ENCODE measurements around the gene UCP3. TPM values are rescaled to one million over a fixed set of nuclear protein-coding genes. Genes with fewer than 3 reads are reported as not detected.

The UCP3 gene
- total and polyA plus RNA-seq, 2 donors = 0.85 to 1.2 TPM

DNA sequence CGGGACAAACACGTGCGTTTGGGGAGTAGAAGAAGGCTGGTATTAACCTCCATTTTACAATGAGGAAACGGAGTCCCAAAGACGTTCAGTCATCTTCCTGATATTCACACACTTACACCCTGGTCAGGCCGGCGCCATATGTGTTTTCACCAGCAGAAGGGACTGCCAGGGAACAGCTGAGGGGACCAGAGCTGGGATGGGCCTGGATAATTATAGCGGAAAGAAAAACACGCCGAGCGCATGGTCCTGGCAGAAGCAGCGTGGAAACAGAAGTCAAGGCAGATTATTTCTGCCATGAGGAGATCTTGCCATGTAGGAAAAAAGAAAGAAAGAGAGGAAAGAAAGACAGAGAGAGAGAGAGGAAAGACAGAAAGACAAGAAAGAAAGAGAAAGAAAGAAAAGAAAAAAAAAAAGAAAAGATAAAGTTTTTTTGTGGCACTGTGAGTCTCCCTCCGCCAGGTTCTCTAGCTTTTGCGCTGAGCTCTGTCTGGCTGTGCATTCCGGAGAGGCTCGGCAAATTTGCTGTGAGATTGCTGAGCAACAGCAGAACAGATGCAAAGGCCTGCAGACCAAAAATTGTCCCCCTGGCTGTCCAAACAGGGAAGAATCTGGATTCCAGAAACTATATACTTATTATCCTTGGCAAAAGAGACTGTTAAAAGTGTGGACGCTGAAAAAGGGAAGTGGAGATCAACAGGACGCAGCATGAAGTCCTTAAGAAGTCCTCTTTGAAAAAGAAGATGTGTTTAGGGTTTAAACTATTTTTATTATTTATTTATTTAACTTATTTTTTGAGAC lies 24.9 kb downstream of the UCP3 start:
- H3K4me1 ChIP-seq (ENCODE audit: insufficient read depth) = no peaks in the 10 kb centered on the region
- peak overlapping the region; percentile 86 for H3K27ac ChIP-seq (ENCODE audit: low read depth)
- H3K4me3 ChIP-seq (ENCODE audit: low read depth, low read length) = peak overlapping the region; percentile 57
- H3K36me3 ChIP-seq (ENCODE audit: insufficient read depth) = no peaks in the 10 kb centered on the region
- DNase-seq (ENCODE audit: extremely low spot score) = no peak
- 57% methylated on average over 18 of the region's 18 CpGs for WGBS

DNA sequence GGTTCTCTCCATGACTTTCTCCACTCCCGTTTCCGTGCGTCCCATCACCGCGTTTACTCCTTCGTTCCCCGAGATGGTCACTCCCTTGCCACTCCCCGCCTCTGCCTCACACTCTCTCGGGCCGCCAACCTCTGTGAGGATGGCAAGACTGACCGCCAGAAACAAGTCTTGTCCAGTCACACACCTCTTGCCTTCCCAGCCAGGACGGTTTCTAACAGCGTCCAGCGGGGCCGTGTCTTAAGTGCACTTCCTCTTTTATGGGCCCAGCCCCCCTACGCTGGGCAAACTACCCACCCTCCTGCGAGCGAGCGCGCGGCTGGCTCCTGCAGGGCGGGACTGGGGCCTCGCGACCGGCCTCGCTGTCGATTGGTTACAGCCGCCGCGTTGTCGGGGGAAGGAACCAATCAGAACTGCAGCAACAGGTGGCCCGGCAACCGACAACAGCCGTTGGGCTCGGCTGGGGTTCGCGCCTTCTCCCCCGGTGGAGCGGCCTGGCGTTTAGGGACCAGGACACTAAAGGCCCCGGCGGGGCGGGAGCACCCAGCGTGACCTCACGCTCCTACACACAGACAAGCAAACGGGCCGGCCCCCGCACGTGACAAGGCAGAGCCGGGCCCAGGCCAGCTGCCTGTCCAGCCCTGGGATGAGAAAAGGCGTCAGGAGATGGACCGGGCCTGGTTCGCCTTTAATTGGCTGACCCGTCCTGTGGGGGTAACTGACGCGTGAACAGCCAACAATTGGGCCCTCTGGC lies 25.7 kb downstream of the UCP3 start:
- WGBS = under 1% methylated on average over 56 of the region's 56 CpGs
- peak; percentile 82 for DNase-seq (ENCODE audit: extremely low spot score)

GRCh38 chr11:73982595-73982989 lies 26.3 kb downstream of the UCP3 start, which contains the start of gene UCP2:
Gene UCP2 (minus strand): TSS chr11:73982843. CDS start chr11:73978378, 4,465 bp downstream.
- H3K4me1 ChIP-seq (ENCODE audit: insufficient read depth) = no peaks in the 10 kb centered on the region
- H3K27ac ChIP-seq (ENCODE audit: low read depth) = peak within 1 kb of the TSS; percentile 88
- WGBS = under 1% methylated on average over 43 of the region's 43 CpGs
- peak within 1 kb of the TSS; percentile 57 for H3K4me3 ChIP-seq (ENCODE audit: low read depth, low read length)
- no peaks in the 10 kb centered on the region for H3K36me3 ChIP-seq (ENCODE audit: insufficient read depth)
- no peak for DNase-seq (ENCODE audit: extremely low spot score)

More for the DNA sequence above, 25.7 kb downstream of the UCP3 start:
- Histone ChIP-seq H3K27ac (ENCODE audit: low read depth) (peak overlapping the region; percentile 86), H3K4me3 (ENCODE audit: low read depth, low read length) (peak overlapping the region; percentile 57), H3K36me3 (ENCODE audit: insufficient read depth) (no peaks in the 10 kb centered on the region), H3K4me1 (ENCODE audit: insufficient read depth) (no peaks in the 10 kb centered on the region)

DNA sequence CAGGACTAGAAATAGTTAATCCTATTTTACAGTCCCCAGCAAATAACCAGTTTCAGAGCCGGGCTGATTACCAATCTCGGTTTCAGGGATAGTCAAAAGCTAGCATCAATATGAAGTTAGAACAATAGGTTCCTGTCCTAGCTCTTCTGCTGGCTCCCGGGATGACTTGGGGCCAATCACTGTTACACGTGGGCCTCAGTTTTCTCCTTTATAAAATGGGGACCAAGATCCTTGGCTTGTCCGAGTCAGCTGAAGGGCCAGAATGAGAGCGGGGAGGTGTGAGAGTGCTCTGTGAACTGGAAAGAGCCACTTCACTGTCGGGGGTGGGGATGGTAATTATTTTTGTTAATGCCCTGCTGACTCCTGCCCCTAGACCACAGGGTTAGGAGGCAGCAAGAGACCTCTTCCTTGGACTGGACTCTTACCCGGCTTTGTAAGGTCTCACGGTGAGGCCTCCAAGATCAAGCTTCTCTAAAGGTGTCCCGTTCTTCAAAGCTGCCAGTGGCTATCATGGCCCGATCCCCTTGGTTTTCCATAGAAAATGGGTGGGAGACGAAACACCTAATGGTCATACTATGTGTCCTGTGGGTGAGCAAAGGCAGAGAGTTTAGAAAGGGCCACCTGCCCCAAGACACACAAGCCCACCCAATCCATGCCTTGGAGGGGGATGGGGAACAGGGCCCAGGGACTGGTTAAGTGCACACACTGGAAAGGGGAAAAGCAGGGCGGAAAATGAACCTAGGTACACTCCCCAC lies 27.7 kb downstream of the UCP3 start:
- DNase-seq (ENCODE audit: extremely low spot score) = no peak
- 87% methylated on average over 13 of the region's 13 CpGs for WGBS
- no peaks in the 10 kb centered on the region for H3K36me3 ChIP-seq (ENCODE audit: insufficient read depth)
- H3K4me1 ChIP-seq (ENCODE audit: insufficient read depth) = no peaks in the 10 kb centered on the region
- no peak overlapping the region for H3K27ac ChIP-seq (ENCODE audit: low read depth)
- peak overlapping the region; percentile 57 for H3K4me3 ChIP-seq (ENCODE audit: low read depth, low read length)

DNA sequence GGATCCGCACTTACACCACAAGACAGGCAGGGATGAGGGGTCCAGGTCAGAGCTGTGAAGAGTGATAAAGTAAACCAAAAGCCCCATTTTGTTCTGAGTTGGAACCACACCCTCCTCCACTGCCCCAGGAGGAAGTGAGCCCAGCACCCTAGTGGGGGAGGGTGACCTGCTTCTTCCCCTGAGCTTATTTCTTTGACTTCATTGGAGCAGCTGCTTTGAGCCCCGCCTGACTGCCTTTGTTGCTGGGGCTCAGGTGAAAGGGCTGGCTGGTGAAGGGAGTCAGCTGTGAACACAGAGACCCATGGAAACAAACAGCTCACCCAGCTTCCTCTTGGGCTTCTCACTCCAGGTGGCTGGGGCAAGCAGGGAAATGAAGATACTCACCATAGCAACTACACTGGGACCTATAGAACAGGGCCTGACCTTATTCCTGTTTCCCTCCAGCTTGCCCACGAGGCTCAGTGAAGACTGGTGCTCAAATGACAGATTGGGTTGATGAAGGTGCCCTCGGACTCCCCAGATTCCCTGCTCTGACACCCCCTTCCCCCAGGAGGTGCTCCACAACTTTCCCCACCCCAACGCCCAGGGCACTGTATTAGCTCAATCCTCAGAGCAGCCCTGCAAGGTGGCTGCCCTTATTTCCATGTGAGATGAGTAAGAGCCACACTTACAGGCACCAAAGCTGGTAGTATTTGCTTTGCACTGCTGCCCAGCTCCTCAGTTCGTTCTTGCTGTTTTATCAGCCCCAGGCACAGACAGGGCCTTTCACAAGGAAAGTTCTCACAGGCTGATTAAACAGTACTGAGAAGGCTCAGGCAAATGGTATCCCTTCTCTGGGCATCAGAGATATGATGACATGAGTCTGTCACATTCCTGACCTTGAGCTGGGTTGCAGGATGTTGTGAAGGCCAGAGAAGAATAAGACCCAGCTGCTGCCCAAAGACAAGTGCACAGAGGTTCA lies 28.6 kb downstream of the UCP3 start:
- Histone ChIP-seq H3K36me3 (ENCODE audit: insufficient read depth) (no peaks in the 10 kb centered on the region), H3K4me1 (ENCODE audit: insufficient read depth) (no peaks in the 10 kb centered on the region), H3K27ac (ENCODE audit: low read depth) (no peak overlapping the region), H3K4me3 (ENCODE audit: low read depth, low read length) (no peak overlapping the region)
- WGBS = 75% methylated on average over 6 of the region's 6 CpGs
- peak; percentile 32 for DNase-seq (ENCODE audit: extremely low spot score)

GRCh38 chr11:73978576-73979086 lies 30.3 kb downstream of the UCP3 start:
- H3K4me1 ChIP-seq (ENCODE audit: insufficient read depth) = no peaks in the 10 kb centered on the region
- no peaks in the 10 kb centered on the region for H3K36me3 ChIP-seq (ENCODE audit: insufficient read depth)
- H3K4me3 ChIP-seq (ENCODE audit: low read depth, low read length) = no peak overlapping the region
- no peak overlapping the region for H3K27ac ChIP-seq (ENCODE audit: low read depth)
- no peak for DNase-seq (ENCODE audit: extremely low spot score)
- 94% methylated on average over 3 of the region's 3 CpGs for WGBS

DNA sequence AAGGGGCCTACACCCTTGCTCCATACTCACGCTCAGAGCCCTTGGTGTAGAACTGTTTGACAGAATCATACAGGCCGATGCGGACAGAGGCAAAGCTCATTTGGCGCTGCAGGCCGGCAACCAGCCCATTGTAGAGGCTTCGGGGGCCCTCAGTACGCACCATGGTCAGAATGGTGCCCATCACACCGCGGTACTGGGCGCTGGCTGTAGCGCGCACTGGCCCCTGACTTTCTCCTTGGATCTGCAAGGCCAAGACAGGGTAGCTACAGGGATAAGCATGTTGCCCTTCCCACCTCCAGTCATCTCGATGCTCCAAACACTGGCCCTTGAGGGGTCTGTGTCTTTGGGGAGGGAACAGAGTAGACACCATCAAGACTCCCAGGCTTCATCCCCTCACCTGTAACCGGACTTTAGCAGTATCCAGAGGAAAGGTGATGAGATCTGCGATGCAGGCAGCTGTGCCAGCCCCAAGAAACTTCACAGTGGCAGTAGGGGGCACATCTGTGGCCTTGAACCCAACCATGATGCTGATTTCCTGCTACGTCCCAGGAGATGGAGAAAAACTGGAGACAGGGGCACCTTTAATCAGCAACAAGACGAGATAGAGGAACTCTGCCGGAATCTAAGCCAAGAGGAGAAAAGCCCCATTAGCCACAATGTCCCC lies 30.9 kb downstream of the UCP3 start:
- H3K4me3 ChIP-seq (ENCODE audit: low read depth, low read length) = no peak overlapping the region
- no peaks in the 10 kb centered on the region for H3K36me3 ChIP-seq (ENCODE audit: insufficient read depth)
- H3K4me1 ChIP-seq (ENCODE audit: insufficient read depth) = no peaks in the 10 kb centered on the region
- WGBS = 96% methylated on average over 18 of the region's 18 CpGs
- DNase-seq (ENCODE audit: extremely low spot score) = no peak
- no peak overlapping the region for H3K27ac ChIP-seq (ENCODE audit: low read depth)

DNA sequence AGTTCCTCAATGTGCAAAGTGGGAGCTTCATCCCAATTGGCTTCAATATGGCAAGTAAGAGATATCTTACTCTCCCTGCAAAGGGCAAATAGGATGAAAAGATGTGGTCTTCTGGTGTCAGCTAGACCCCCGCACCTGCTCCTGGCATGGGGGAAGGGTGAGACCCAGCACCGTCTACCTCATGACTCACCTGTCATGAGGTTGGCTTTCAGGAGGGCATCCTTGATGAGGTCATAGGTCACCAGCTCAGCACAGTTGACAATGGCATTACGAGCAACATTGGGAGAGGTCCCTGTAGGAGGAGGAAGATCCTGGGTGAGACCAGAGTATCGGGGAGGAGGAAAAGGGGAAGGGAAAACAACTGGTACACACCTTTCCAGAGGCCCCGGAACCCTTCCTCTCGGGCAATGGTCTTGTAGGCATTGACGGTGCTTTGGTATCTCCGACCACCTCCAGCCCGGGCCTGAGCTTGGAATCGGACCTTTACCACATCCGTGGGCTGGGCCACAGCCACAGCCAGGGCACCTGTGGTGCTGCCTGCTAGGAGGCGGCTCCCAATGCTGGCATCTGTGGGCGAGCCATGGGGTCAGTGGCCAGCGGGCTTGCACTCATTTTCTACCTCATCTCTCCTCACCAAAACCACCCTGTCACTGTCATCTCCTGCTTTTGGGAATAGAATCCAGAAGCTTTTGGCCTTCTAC lies 32.3 kb downstream of the UCP3 start:
- WGBS = 95% methylated on average over 14 of the region's 14 CpGs
- DNase-seq (ENCODE audit: extremely low spot score) = no peak
- no peak overlapping the region for H3K4me3 ChIP-seq (ENCODE audit: low read depth, low read length)
- H3K36me3 ChIP-seq (ENCODE audit: insufficient read depth) = no peaks in the 10 kb centered on the region
- H3K27ac ChIP-seq (ENCODE audit: low read depth) = no peak overlapping the region
- H3K4me1 ChIP-seq (ENCODE audit: insufficient read depth) = no peaks in the 10 kb centered on the region

DNA sequence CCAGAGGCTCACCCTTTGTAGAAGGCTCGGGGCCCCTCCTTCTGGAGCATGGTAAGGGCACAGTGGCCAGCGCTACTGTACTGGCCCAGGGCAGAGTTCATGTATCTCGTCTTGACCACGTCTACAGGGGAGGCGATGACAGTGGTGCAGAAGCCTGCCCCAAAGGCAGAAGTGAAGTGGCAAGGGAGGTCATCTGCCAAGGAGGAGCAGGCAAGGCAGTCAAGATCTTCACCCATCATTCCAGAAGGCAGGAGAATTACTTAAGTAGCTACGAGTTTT lies 33.5 kb downstream of the UCP3 start:
- DNase-seq (ENCODE audit: extremely low spot score) = no peak
- H3K4me3 ChIP-seq (ENCODE audit: low read depth, low read length) = no peak overlapping the region
- H3K4me1 ChIP-seq (ENCODE audit: insufficient read depth) = no peaks in the 10 kb centered on the region
- WGBS = 92% methylated on average over 6 of the region's 6 CpGs
- no peak overlapping the region for H3K27ac ChIP-seq (ENCODE audit: low read depth)
- H3K36me3 ChIP-seq (ENCODE audit: insufficient read depth) = no peaks in the 10 kb centered on the region

DNA sequence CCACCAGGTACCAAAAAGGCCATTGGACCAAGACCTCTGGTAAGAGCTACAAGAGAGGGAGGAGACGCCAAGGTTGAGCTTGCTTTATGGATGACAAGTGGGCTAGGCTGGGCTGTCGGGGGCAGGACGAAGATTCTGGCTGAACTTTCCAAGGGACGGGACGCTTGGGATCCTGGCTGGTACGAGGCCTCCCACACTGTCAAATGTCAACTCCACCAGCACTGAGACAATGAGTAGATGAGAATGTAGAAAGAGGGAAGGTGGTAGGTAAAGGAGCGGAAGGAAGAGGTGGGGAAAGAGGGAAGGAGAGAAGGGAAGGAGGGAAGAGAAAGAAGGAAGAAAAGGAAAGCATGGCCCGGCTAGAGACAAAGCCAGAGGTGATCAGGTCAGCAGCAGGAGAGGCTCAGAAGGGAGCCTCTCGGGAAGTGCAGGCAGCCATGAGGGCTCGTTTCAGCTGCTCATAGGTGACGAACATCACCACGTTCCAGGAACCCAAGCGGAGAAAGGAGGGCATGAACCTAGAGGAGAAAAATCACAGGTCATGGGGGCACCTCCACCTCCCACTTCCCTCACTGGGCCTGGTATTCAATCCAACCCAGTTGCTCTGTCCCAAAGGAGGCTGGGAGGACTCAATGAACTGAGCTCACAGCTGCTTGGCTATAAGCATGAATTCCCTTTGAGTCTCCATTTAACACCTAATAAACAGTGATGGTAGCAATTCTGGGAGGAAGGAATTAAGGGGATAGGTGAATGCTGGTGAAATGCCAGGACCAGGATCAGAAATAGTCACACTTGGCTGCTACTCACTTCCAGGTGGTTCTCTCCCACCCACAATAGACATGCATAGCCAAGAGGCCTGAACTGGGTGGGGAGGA lies 34.0 kb downstream of the UCP3 start:
- Histone ChIP-seq H3K4me1 (ENCODE audit: insufficient read depth) (no peaks in the 10 kb centered on the region), H3K27ac (ENCODE audit: low read depth) (peak overlapping the region; percentile 44), H3K36me3 (ENCODE audit: insufficient read depth) (no peaks in the 10 kb centered on the region), H3K4me3 (ENCODE audit: low read depth, low read length) (no peak overlapping the region)
- DNase-seq (ENCODE audit: extremely low spot score) = no peak
- WGBS = 93% methylated on average over 13 of the region's 13 CpGs

Data from urinary bladder (tissue), 4 donors.